Cardiac muscle cell (in vitro differentiated cells and primary cell): ENCODE measurements around the gene DOCK8. TPM values are rescaled to one million over a fixed set of nuclear protein-coding genes. Genes with fewer than 3 reads are reported as not detected.

ENCODE experiments used
- DNase-seq, 2 donors: peaks; one replicate each; pipeline versions ENCODE4 v3.0.0 to v3.0.0-alpha.2; 2010 to 2017; ENCODE audit warnings: low read depth in 1 of 2, low spot score in 1 of 2
- H3K27ac ChIP-seq: fragments of 200-600 bp; sonication (generic); 2 replicates; pipeline ENCODE4 v1.5.1; 2016
- H3K27me3 ChIP-seq: fragments of 200-600 bp; sonication (generic); 2 replicates; pipeline ENCODE4 v1.6.0; 2016; ENCODE audit warnings: control low read depth
- H3K36me3 ChIP-seq: fragments of 200-600 bp; sonication (generic); 2 replicates; pipeline ENCODE4 v1.5.1; 2016; ENCODE audit warnings: control low read depth
- H3K4me1 ChIP-seq: fragments of 200-600 bp; sonication (generic); 2 replicates; pipeline ENCODE4 v1.8.1; 2017; ENCODE audit warnings: low read depth, mild to moderate bottlenecking, mixed run types
- H3K4me3 ChIP-seq: fragments of 200-600 bp; sonication (generic); 2 replicates; pipeline ENCODE4 v1.5.1; 2016; ENCODE audit warnings: mild to moderate bottlenecking
- H3K9me3 ChIP-seq: fragments of 200-600 bp; sonication (generic); 2 replicates; pipeline ENCODE4 v1.5.1; 2017; ENCODE audit warnings: low read depth, mild to moderate bottlenecking, control low read depth
- polyA plus RNA-seq: library from polyadenylated mRNA; unstranded; fragments of >200 nt; fragmentation: Nextera tagmentation; extraction: Ambion mirVana; gene quantifications from 2 replicates; pipeline ENCODE4 v1.2.1, GENCODE V29; 2016
- total RNA-seq: library from RNA; depleted of rRNA; stranded (reverse); fragments of >200 nt; gene quantifications from 2 replicates; pipeline ENCODE4 v1.2.3, GENCODE V29; 2016
- TF ChIP-seq, protein P1 (sequence below): IDR thresholded peaks from 2 replicates; pipeline ENCODE4 v1.5.1; 2012; ENCODE audit warnings: low read depth, mild to moderate bottlenecking, low read length

DOCK8 gene
- total and polyA plus RNA-seq, 2 experiments from 2014 or later = 2.0 TPM; not detected in 1

DNA sequence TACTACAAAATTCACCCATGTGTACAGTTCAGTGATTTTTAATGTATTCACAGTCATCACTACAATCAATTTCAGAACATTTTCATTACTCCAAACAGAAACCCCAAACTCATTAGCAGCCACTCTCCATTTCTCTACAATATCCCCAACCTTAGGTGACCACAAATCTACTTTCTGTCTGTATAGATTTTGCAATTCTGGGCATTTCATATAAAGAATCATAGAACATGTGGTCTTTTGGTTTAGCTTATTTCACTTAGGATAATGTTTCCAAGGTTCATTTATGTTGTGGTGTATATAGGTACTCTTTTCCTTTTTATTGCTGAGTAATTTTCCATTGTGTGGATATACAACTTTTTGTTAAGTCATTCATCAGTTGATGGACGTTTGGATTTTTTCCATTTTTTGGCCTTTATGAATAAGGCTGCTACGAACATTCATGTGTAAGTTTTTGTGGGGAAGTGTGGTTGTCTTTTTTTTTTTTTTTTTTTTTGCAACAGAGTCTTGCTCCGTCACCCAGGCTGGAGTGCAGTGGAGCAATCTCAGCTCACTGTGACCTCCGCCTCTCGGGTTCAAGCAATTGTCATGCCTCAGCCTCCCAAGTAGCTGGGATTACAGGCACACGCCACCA, 54.5 kb downstream of the DOCK8 start:
- Histone ChIP-seq H3K4me3 (no peak overlapping the region), H3K27me3 (no peaks in the 10 kb centered on the region), H3K4me1 (no peaks in the 10 kb centered on the region), H3K27ac (no peak overlapping the region), H3K36me3 (no peaks in the 10 kb centered on the region), H3K9me3 (no peaks in the 10 kb centered on the region)
- no peak for DNase-seq
- TF ChIP-seq, protein P1, sequence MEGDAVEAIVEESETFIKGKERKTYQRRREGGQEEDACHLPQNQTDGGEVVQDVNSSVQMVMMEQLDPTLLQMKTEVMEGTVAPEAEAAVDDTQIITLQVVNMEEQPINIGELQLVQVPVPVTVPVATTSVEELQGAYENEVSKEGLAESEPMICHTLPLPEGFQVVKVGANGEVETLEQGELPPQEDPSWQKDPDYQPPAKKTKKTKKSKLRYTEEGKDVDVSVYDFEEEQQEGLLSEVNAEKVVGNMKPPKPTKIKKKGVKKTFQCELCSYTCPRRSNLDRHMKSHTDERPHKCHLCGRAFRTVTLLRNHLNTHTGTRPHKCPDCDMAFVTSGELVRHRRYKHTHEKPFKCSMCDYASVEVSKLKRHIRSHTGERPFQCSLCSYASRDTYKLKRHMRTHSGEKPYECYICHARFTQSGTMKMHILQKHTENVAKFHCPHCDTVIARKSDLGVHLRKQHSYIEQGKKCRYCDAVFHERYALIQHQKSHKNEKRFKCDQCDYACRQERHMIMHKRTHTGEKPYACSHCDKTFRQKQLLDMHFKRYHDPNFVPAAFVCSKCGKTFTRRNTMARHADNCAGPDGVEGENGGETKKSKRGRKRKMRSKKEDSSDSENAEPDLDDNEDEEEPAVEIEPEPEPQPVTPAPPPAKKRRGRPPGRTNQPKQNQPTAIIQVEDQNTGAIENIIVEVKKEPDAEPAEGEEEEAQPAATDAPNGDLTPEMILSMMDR = no peak

DNA sequence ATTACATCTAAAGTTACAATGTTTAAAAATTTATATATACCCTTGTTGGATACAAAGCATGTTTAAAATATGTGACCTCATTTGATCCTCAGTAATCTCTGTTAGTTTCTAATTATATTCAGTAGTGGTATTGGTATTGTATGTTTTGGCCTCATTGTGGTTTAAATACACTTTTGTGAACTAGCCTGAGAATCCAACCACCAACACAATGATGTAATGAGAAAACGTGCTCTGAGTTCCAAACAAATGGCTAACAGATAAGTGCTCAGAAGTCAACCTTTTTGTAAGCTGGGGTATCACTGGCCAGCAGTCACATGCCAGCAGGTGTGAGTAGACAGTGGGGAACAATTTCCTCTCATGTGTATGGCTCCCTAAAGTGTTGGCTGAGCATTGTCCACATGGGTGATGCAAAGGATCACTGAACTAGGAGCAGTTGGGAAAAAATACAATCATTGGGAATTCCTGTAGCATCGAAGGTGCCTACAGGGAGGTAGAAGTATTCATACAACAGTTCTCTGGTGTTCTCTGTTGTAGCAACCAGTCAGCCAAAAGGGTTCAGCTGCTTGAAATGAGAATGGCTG, 56.1 kb downstream of the DOCK8 start:
- TF ChIP-seq, protein P1 = no peak
- Histone ChIP-seq H3K36me3 (no peaks in the 10 kb centered on the region), H3K4me3 (no peak overlapping the region)

DNA sequence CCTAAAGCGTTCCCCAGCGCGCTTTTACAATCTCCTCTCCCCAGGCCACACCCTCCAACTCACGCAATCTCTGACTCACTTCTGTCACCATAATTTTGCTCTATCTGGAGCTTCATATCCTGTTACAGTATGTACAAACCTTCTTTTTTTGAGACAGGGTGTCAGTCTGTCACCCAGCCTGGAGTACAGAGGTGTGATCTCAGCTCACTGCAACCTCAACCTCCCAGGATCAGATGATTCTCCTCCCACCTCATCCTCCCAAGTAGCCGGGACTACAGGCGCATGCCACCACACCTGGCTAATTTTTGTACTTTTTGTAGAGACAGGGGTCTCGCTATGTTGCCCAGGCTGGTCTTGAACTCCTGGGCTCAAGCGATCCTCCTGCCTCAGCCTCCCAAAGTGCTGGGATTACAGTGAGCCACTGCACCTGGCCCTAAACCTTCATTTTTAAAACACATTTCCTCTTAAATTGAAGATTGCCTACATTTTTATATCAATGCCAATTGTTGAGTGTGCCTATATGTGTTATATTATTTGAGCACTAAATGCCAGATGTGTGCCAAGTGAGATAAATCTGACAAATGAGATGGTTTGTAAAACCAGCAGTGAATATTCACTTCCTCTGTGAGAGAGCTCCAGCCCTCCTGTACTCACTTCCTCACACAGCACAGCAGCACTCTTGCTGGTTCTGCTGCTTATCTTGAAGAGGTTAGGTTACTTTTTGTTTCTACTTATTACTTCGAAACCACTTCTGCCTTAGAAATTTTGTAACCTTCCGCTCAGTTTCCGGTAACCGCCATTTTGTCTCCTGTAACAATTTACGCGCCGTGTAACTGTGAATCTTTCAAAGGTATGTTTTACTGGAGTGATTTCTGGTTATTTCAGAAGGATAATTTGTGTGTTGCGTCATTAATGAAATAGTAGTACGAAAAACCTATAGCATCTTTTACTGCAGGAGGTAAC, 57.9 kb downstream of the DOCK8 start:
- Histone ChIP-seq H3K27ac (no peak overlapping the region), H3K9me3 (no peaks in the 10 kb centered on the region), H3K4me1 (no peaks in the 10 kb centered on the region), H3K4me3 (no peak overlapping the region), H3K27me3 (no peaks in the 10 kb centered on the region), H3K36me3 (no peaks in the 10 kb centered on the region)
- TF ChIP-seq, protein P1 = no peak
- no peak for DNase-seq

More for the DNA sequence above, 56.1 kb downstream of the DOCK8 start:
- Histone ChIP-seq H3K4me1 (no peaks in the 10 kb centered on the region), H3K27ac (no peak overlapping the region), H3K9me3 (no peaks in the 10 kb centered on the region), H3K27me3 (no peaks in the 10 kb centered on the region)
- DNase-seq = no peak

DNA sequence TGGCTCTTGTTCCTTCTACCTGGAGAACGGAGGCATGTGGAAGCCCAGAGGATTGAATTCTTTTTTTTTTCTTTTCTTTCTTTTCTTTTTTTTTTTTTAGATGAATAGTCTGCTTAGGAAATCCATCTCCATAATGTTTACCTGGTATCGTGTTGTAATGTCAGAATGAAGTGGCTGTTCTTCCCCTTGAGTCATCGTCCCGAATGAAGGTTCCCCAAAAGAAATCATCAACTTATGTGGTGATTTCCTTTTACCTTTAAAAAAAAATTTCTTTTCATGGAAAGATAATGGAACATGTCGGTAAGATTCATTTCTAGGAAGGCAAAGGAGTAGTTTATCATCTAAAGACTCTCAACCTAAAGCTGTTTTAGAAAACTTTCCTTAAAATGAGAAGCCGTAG, 59.7 kb downstream of the DOCK8 start:
- H3K27me3 ChIP-seq = no peaks in the 10 kb centered on the region
- H3K4me1 ChIP-seq = no peaks in the 10 kb centered on the region
- DNase-seq = no peak
- no peaks in the 10 kb centered on the region for H3K36me3 ChIP-seq
- no peak overlapping the region for H3K27ac ChIP-seq
- TF ChIP-seq, protein P1 = no peak
- no peaks in the 10 kb centered on the region for H3K9me3 ChIP-seq
- no peak overlapping the region for H3K4me3 ChIP-seq

DNA sequence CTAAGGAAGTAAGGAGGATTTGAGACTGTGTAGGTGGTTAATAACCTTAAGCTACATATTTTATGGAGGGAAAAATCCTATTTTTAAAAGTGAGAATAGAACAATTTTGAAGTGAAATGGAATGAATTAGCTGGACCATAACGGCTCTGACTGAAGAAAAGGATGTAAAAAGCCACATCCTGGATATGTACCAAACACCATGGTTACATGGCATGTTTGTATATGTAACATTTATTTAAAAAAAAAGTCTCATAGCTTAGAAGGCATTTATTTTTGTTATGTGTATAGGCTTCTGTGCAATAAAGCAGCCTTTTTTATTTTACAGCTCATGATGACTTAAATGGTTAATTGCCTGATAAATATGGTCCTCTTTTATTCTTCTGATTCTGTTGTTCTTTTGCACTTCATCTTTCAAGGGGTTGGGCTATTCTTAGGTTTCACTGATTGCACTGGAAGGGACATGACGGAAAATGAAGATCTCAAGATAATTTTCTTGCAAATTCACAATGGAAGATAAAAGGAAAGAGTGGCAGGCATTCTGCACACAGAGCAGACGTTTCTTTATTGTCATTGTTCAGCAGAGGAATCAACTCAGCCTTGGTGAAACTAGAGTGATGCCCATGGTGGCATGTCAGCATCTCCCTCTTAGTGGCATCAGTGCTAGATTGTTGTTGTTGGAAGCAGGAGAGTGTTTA, 63.1 kb downstream of the DOCK8 start:
- no peak for DNase-seq
- Histone ChIP-seq H3K27ac (no peak overlapping the region), H3K36me3 (no peaks in the 10 kb centered on the region), H3K9me3 (no peaks in the 10 kb centered on the region), H3K4me3 (no peak overlapping the region), H3K27me3 (no peaks in the 10 kb centered on the region), H3K4me1 (no peaks in the 10 kb centered on the region)
- TF ChIP-seq, protein P1 = no peak
